Prostate gland (tissue), 2 donors: Measurements from ENCODE around the gene SHISAL1.

Experiments
- POLR2A ChIP-seq: fragments of 450-650 bp; IDR thresholded peaks from one replicate; pipeline ENCODE4 v1.6.1; 2016; ENCODE audit warnings: antibody characterized with exemption, mild to moderate bottlenecking
- POLR2AphosphoS5 ChIP-seq: sonication (generic); formaldehyde crosslinking; IDR thresholded peaks from one replicate; pipeline ENCODE4 v1.6.1; 2017; ENCODE audit warnings: antibody characterized with exemption
- TF ChIP-seq, protein P1 (sequence below), 4 experiments: fragments of 200-600 bp in 2 of 4; fragments of 450-650 bp in 2 of 4; sonication (generic) in 2 of 4; IDR thresholded peaks; 1 replicate in 3 of 4; 2 replicates in 1 of 4; pipeline ENCODE4 v1.5.1; 2016 to 2019; ENCODE audit warnings: antibody characterized with exemption in 4 of 4, mild to moderate bottlenecking in 2 of 4, moderate library complexity in 2 of 4

DNA sequence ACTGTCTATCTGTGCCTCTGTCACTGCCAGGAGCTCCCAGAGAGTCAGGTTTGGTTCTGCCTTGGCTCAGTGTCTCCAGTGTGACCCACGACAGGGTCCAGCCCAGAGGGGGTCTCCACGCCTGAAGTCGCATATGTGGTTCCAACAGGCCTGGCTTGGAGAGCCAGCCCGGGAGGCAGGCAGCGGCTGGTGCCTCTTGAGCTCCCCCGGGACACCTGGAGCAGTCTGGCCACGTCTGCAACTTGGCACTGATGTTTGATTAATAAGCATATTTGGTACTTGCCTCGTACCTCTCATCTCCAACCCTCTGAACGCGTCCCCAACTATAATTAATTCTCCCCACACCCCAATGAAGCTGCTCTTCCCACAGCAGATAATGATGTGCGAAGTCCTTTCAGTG, 31.7 kb upstream of the SHISAL1 start:
- TF ChIP-seq, protein P1, sequence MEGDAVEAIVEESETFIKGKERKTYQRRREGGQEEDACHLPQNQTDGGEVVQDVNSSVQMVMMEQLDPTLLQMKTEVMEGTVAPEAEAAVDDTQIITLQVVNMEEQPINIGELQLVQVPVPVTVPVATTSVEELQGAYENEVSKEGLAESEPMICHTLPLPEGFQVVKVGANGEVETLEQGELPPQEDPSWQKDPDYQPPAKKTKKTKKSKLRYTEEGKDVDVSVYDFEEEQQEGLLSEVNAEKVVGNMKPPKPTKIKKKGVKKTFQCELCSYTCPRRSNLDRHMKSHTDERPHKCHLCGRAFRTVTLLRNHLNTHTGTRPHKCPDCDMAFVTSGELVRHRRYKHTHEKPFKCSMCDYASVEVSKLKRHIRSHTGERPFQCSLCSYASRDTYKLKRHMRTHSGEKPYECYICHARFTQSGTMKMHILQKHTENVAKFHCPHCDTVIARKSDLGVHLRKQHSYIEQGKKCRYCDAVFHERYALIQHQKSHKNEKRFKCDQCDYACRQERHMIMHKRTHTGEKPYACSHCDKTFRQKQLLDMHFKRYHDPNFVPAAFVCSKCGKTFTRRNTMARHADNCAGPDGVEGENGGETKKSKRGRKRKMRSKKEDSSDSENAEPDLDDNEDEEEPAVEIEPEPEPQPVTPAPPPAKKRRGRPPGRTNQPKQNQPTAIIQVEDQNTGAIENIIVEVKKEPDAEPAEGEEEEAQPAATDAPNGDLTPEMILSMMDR (IDR thresholded peaks at IDR 0.05) = no peak
- TF ChIP-seq POLR2AphosphoS5 = no peak
- TF ChIP-seq POLR2A = no peak
